ENCODE measurements around the gene TERT.

Gene TERT

DNA sequence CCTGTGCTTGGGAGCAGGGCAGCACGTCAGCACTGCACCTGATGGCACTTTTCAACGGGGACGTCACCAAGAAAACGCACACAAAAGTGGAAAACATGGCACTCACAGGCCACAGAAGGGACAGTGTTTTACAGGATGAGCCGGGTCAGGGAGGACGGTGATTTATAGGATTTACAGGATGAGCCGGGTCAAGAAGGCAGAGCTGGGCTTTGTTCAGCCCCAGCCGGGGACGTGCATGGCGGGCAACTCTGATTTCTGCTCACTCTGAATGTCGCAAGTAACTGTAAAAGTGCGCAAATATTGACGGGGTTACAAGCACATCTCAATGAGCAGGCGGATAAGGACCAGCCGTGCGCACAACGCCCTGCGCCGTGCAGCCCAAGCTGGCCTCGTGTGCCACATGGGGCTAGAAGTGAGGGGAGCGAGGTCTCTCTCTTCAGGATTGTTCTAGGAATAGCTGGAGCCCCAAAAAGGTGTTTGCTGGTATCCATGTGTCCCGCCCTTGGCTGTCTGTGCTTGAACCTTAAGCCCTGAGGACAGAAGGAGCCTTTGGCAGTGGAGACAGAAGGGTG is 53.3 kb downstream of the TERT start:
- DNase-seq (ENCODE audit: low read depth), result no peak
- H3K4me3 ChIP-seq (ENCODE audit: control insufficient read depth, low read depth, low read length), result no peak overlapping the region
- TF ChIP-seq, protein P1, sequence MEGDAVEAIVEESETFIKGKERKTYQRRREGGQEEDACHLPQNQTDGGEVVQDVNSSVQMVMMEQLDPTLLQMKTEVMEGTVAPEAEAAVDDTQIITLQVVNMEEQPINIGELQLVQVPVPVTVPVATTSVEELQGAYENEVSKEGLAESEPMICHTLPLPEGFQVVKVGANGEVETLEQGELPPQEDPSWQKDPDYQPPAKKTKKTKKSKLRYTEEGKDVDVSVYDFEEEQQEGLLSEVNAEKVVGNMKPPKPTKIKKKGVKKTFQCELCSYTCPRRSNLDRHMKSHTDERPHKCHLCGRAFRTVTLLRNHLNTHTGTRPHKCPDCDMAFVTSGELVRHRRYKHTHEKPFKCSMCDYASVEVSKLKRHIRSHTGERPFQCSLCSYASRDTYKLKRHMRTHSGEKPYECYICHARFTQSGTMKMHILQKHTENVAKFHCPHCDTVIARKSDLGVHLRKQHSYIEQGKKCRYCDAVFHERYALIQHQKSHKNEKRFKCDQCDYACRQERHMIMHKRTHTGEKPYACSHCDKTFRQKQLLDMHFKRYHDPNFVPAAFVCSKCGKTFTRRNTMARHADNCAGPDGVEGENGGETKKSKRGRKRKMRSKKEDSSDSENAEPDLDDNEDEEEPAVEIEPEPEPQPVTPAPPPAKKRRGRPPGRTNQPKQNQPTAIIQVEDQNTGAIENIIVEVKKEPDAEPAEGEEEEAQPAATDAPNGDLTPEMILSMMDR (IDR thresholded peaks at IDR 0.05; ENCODE audit: control insufficient read depth, insufficient read depth, low read depth, low read length, missing control alignments), result no peak

DNA sequence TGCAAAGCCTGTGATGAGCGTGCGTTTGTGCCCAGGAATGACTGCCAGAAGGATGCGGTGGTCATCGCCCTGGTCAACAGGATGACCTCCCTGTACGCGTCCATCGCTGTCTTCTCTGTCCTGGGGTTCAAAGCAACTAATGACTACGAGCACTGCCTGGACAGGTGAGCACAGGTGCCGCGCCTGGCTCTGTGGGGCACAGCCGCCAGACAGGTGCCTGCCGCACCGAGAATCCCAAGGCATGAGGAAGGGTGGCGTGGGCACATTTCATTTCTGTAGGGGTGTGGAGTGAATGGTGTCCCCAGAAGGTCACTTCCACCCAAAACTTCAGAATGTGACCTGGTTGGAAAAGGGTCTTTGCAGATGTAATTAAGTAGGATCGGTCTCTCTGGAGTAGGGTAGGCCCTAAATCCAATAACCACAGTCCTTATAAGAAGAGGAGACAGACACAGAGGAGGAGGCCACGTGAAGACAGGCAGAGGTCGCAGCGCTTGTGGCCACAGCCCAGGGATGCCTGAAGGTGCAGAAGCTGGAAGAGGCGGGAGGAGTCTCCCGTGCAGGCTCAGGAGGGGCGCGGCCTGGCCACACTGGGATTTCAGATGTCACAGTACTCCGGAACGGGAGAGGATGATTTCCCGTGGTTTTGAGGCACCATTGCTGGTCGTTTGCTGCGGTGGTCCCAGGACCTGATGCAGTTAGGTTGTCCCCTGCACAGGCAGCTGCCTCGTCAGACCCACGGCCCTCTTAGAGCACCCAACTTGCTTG is 54.2 kb downstream of the TERT start:
- DNase-seq (ENCODE audit: low read depth), result no peak
- TF ChIP-seq, protein P1 (IDR thresholded peaks at IDR 0.05; ENCODE audit: control insufficient read depth, insufficient read depth, low read depth, low read length, missing control alignments), result no peak
- H3K4me3 ChIP-seq (ENCODE audit: control insufficient read depth, low read depth, low read length), result no peak overlapping the region

DNA sequence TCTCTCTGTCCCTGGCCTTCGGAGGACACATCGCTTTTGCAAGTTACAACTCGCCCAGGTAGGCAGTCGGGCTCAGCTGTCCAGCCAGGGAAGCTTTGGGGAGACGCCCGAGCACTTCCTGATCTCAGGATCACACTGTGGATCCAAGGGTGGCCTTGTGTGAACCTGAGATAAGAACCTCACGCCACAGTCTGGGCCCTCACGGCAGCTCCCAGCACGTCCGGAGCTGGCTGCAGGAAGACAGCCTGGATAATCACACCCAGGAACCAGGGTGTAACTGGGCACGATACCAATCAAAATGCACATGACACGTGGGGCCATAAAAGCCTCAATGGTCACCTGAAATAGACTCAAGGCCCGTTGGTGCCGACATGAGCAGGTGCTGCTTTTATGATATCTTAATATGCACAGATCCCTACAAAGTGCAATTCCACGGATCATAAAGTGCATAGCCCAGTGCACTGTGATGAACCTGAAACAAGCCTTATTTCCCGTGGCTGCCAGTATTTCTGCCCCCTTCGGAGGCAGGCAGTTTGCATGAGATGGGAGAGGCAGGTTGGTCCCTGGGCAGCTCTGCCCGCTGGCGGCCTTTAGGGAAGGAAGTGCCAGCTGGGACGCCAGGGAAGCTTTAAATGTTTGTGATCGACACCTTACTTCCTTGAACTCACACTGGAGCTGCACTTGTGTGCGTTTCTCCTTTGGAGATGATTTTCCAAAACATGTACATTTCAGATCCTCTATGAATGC is 55.2 kb downstream of the TERT start:
- H3K4me3 ChIP-seq (ENCODE audit: control insufficient read depth, low read depth, low read length), result no peak overlapping the region
- DNase-seq (ENCODE audit: low read depth), result no peak
- TF ChIP-seq, protein P1 (IDR thresholded peaks at IDR 0.05; ENCODE audit: control insufficient read depth, insufficient read depth, low read depth, low read length, missing control alignments), result no peak

DNA sequence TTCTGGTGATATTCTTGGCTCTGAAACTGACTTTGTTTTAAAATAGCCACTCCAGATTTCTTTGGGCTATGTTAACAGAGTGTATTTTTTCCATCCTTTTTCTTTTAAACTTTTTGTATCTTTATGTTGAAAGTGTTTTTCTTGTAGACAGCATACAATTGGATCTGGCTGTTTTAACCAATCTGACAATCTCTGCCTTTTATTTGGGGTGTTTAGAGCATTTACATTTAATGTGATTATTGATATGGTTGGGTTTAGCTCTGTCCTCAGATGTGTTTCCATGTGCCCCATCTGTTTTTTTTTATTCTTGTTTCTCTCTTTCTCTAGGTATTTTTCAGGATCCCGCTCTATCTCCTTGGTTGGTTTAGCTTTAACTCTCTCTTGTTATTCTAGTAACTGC is 59.0 kb downstream of the TERT start:
- DNase-seq (ENCODE audit: low read depth), result no peak
- TF ChIP-seq, protein P1 (IDR thresholded peaks at IDR 0.05; ENCODE audit: control insufficient read depth, insufficient read depth, low read depth, low read length, missing control alignments), result no peak
- H3K4me3 ChIP-seq (ENCODE audit: control insufficient read depth, low read depth, low read length), result no peak overlapping the region

DNA sequence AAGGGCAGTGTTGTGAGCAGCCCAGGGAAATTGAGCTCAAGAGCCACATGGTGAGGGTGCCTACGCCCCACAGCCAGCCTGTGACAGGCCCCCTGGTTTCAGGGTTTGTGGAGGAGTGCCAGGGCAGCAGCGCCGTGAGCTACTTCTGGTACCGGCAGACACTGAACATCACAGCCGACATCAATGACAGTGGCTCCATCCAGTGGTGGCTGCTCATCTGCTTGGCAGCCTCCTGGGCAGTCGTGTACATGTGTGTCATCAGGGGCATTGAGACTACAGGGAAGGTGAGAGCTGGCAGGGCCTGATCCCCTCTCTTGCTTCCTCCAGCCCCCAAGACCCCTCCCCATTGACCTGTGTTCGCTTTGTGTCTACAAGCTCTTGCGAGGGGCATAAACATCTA is 59.5 kb downstream of the TERT start:
- DNase-seq (ENCODE audit: low read depth), result no peak
- TF ChIP-seq, protein P1 (IDR thresholded peaks at IDR 0.05; ENCODE audit: control insufficient read depth, insufficient read depth, low read depth, low read length, missing control alignments), result no peak
- H3K4me3 ChIP-seq (ENCODE audit: control insufficient read depth, low read depth, low read length), result no peak overlapping the region

DNA sequence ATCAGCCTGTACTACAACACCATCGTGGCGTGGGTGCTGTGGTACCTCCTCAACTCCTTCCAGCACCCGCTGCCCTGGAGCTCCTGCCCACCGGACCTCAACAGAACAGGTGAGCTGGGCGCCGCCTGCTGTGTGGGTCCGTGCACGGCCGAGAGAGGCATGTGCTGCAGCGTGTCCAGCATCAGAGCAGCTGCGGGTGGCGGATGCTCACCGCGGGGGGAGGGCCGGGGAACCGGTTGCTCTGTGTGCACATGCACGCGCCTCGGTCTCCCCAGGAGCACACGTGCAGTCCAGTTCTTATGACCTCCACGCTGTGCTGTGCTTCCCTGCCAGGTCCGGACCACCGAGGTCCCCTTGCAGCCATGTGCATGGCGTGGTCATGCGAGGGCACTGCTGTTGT is 62.1 kb downstream of the TERT start:
- TF ChIP-seq, protein P1 (IDR thresholded peaks at IDR 0.05; ENCODE audit: control insufficient read depth, insufficient read depth, low read depth, low read length, missing control alignments), result no peak
- DNase-seq (ENCODE audit: low read depth), result no peak
- no peak overlapping the region for H3K4me3 ChIP-seq (ENCODE audit: control insufficient read depth, low read depth, low read length)

Measured in AG09309 (cell line).